Measurements from ENCODE around the gene KRTAP5-11. TPM values are rescaled to one million over a fixed set of nuclear protein-coding genes. Genes with fewer than 3 reads are reported as not detected.

KRTAP5-11 gene
- total and polyA plus RNA-seq, 5 donors from 2014 or later = not detected

DNA sequence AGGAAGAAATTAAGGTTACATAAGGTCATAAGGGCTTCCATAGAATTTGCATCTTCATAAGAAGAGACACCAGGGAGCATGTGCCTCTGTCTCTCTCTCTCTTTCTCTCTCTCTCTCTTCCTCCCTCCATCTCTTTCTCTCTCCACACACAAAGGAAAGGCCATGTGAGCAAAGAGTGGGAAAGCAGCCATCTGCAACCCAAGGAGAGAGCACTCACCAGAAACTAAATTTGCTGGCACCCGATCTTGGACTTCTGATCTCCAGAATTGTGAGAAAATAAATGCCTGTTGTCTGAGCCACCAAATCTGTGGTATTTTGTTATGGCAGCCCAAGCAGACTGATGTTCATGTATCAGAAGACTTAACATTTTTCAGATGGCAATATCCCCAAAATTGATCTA lies 23.7 kb downstream of the KRTAP5-11 start:
- H3K27ac Mint-ChIP-seq = no peak overlapping the region
- H3K27ac ChIP-seq (ENCODE audit: insufficient read depth, low read length, poor library complexity, severe bottlenecking) = no peak overlapping the region
- no peak overlapping the region for H3K4me3 ChIP-seq (ENCODE audit: low read depth, low read length)
- ATAC-seq (ENCODE audit: low read depth in 2 of 2) (no peak), DNase-seq (no peak)
- H3K27me3 ChIP-seq (ENCODE audit: control insufficient read depth, insufficient read depth, low read length) = peaks cover 15% of the 10 kb centered on the region
- H3K4me3 Mint-ChIP-seq = no peak overlapping the region
- H3K36me3 Mint-ChIP-seq = no peaks in the 10 kb centered on the region
- no peaks in the 10 kb centered on the region for H3K4me1 ChIP-seq (ENCODE audit: control insufficient read depth, insufficient read depth, low read length, poor library complexity, severe bottlenecking)
- H3K9me3 Mint-ChIP-seq = peaks cover 0 to 2% (median 0%) of the 10 kb centered on the region in 7 donors
- H3K4me1 Mint-ChIP-seq = peaks cover 0 to 3% (median 0%) of the 10 kb centered on the region in 4 donors
- H3K36me3 ChIP-seq (ENCODE audit: control insufficient read depth, insufficient read depth, low read length) = no peaks in the 10 kb centered on the region
- H3K27me3 Mint-ChIP-seq = peaks cover 29% of the 10 kb centered on the region
- no peaks in the 10 kb centered on the region for H3K9me3 ChIP-seq (ENCODE audit: control insufficient read depth in 2 of 2, low read length in 2 of 2)

DNA sequence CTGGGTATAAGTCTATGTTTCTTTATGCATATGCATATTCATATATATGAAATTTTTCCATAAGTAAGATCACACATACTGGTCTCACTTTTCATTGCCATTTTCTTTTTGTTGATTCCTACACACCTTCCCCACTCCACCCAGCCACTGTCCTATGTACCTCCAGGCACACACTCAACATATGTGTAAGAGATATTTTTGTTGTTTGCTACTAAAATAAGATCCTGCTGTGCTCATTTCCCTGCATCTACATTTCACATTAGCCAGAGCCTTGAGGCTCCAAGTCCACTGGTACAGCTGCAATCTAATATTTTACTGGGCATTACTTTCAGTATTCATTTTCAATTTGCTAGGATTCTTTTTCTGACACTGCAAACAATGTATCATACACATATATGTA lies 25.4 kb downstream of the KRTAP5-11 start:
- Mint-ChIP-seq H3K4me3 (no peak overlapping the region), H3K4me1 (no peaks in the 10 kb centered on the region), H3K27me3 (peaks cover 22% of the 10 kb centered on the region), H3K27ac (no peak overlapping the region), H3K36me3 (no peaks in the 10 kb centered on the region), H3K9me3 (peaks cover 0 to 2% (median 0%) of the 10 kb centered on the region in 7 donors)
- H3K36me3 ChIP-seq (ENCODE audit: control insufficient read depth, insufficient read depth, low read length) = no peaks in the 10 kb centered on the region
- DNase-seq (no peak), ATAC-seq (ENCODE audit: low read depth in 2 of 2) (no peak)
- peaks cover 6% of the 10 kb centered on the region for H3K27me3 ChIP-seq (ENCODE audit: control insufficient read depth, insufficient read depth, low read length)
- H3K4me3 ChIP-seq (ENCODE audit: low read depth, low read length) = no peak overlapping the region
- no peak overlapping the region for H3K27ac ChIP-seq (ENCODE audit: insufficient read depth, low read length, poor library complexity, severe bottlenecking)
- H3K4me1 ChIP-seq (ENCODE audit: control insufficient read depth, insufficient read depth, low read length, poor library complexity, severe bottlenecking) = no peaks in the 10 kb centered on the region
- H3K9me3 ChIP-seq (ENCODE audit: control insufficient read depth in 2 of 2, low read length in 2 of 2) = no peaks in the 10 kb centered on the region

DNA sequence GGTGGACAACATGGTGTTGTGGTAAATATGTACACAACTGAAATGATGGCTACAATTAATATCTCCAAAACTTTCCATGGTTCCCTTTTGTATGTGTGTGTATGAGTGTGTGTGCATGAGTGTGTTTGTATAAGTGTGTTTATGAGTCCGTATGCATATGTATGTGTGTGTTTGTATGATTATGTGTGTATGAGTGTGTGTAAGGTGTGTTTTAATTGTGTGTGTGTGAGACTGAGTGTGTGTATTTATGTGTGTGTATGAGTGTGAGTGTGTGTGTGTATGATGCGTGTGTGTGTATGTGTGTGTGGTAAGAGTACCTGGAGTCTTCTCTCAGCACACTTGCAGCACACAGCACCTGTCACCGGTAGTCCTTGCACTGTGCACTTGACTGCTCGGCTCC lies 26.7 kb downstream of the KRTAP5-11 start:
- Mint-ChIP-seq H3K27ac (peak overlapping the region in 1 of 3 donors; percentile 4), H3K4me1 (no peaks in the 10 kb centered on the region), H3K9me3 (peaks cover 0 to 2% (median 0%) of the 10 kb centered on the region in 7 donors), H3K27me3 (peaks cover 14% of the 10 kb centered on the region), H3K4me3 (no peak overlapping the region), H3K36me3 (no peaks in the 10 kb centered on the region)
- Histone ChIP-seq H3K4me1 (ENCODE audit: control insufficient read depth, insufficient read depth, low read length, poor library complexity, severe bottlenecking) (no peaks in the 10 kb centered on the region), H3K4me3 (ENCODE audit: low read depth, low read length) (no peak overlapping the region), H3K27me3 (ENCODE audit: control insufficient read depth, insufficient read depth, low read length) (peaks cover 2% of the 10 kb centered on the region), H3K27ac (ENCODE audit: insufficient read depth, low read length, poor library complexity, severe bottlenecking) (no peak overlapping the region), H3K9me3 (ENCODE audit: control insufficient read depth in 2 of 2, low read length in 2 of 2) (no peaks in the 10 kb centered on the region), H3K36me3 (ENCODE audit: control insufficient read depth, insufficient read depth, low read length) (no peaks in the 10 kb centered on the region)
- ATAC-seq (ENCODE audit: low read depth in 2 of 2) (no peak), DNase-seq (no peak)

DNA sequence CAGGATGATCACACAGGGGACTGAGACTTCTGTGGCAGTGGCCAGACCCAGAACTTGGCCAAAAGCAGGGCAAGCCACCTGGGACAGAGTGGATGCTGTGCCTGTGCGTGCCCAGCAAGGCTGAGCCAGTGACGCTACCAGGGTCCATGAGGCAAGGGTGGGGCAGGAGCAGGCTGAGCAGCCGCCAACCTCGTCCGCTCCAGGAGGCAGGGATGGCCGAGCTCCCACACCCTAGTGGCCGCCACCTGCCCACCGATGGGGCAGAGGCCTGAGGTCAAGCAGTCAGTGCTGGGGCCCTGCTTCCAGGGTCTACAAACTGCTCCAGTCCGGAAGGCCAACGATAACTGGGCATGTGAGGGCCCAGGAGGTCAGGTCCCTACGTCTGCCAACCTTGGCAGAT lies 27.2 kb downstream of the KRTAP5-11 start:
- Mint-ChIP-seq H3K36me3 (no peaks in the 10 kb centered on the region), H3K4me3 (no peak overlapping the region), H3K27me3 (peaks cover 10% of the 10 kb centered on the region), H3K9me3 (peaks cover 0 to 2% (median 0%) of the 10 kb centered on the region in 7 donors), H3K4me1 (no peaks in the 10 kb centered on the region), H3K27ac (no peak overlapping the region)
- DNase-seq (no peak), ATAC-seq (ENCODE audit: low read depth in 2 of 2) (no peak)
- H3K4me1 ChIP-seq (ENCODE audit: control insufficient read depth, insufficient read depth, low read length, poor library complexity, severe bottlenecking) = no peaks in the 10 kb centered on the region
- H3K27ac ChIP-seq (ENCODE audit: insufficient read depth, low read length, poor library complexity, severe bottlenecking) = no peak overlapping the region
- H3K36me3 ChIP-seq (ENCODE audit: control insufficient read depth, insufficient read depth, low read length) = no peaks in the 10 kb centered on the region
- no peak overlapping the region for H3K4me3 ChIP-seq (ENCODE audit: low read depth, low read length)
- no peaks in the 10 kb centered on the region for H3K9me3 ChIP-seq (ENCODE audit: control insufficient read depth in 2 of 2, low read length in 2 of 2)
- H3K27me3 ChIP-seq (ENCODE audit: control insufficient read depth, insufficient read depth, low read length) = peaks cover 2% of the 10 kb centered on the region

DNA sequence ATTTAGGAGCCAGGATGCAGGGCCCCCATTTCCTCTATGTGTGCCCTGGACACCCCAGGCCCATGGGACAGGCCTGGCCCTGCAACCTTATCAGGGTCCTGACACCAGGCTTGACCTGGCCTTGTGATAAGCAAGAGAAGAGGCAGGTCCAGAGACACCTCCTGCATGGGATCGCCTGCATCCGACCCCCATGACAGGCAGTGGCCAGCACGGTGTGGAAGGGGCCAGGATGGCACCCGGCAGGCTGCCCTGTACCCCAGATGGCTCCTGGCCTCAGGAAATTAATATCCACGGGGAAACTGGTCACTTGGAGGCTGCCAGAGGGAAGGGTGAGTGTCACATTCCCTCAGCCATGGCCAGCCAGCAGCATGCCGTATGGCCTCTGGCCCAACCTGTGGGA lies 27.7 kb downstream of the KRTAP5-11 start:
- Mint-ChIP-seq H3K27ac (no peak overlapping the region), H3K4me3 (no peak overlapping the region), H3K27me3 (peaks cover 10% of the 10 kb centered on the region), H3K9me3 (peaks cover 0 to 2% (median 0%) of the 10 kb centered on the region in 7 donors), H3K36me3 (no peaks in the 10 kb centered on the region), H3K4me1 (no peaks in the 10 kb centered on the region)
- Histone ChIP-seq H3K27ac (ENCODE audit: insufficient read depth, low read length, poor library complexity, severe bottlenecking) (no peak overlapping the region), H3K4me3 (ENCODE audit: low read depth, low read length) (no peak overlapping the region), H3K27me3 (ENCODE audit: control insufficient read depth, insufficient read depth, low read length) (peaks cover 2% of the 10 kb centered on the region), H3K4me1 (ENCODE audit: control insufficient read depth, insufficient read depth, low read length, poor library complexity, severe bottlenecking) (no peaks in the 10 kb centered on the region), H3K36me3 (ENCODE audit: control insufficient read depth, insufficient read depth, low read length) (no peaks in the 10 kb centered on the region), H3K9me3 (ENCODE audit: control insufficient read depth in 2 of 2, low read length in 2 of 2) (no peaks in the 10 kb centered on the region)
- ATAC-seq (ENCODE audit: low read depth in 2 of 2) (no peak), DNase-seq (no peak)

DNA sequence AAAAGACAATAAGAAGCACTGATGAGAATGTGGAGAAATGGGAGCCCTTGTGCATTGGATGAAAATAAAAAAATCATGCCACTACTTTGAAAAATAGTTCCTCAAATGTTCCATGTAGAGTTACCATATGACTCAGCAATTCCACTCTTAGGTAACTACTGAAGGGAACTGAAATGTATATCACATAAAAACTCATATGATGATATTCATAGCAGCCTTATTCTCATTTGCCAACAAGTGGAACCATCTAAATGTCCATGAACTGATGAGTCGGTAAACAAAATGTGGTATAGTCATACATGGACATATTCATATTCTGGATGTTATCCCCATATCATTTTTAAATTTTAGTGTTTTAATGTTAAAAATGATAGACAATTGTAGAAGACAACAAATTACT lies 31.0 kb downstream of the KRTAP5-11 start:
- Histone ChIP-seq H3K27ac (ENCODE audit: insufficient read depth, low read length, poor library complexity, severe bottlenecking) (no peak overlapping the region), H3K4me3 (ENCODE audit: low read depth, low read length) (no peak overlapping the region), H3K27me3 (ENCODE audit: control insufficient read depth, insufficient read depth, low read length) (no peaks in the 10 kb centered on the region), H3K4me1 (ENCODE audit: control insufficient read depth, insufficient read depth, low read length, poor library complexity, severe bottlenecking) (no peaks in the 10 kb centered on the region), H3K9me3 (ENCODE audit: control insufficient read depth in 2 of 2, low read length in 2 of 2) (no peaks in the 10 kb centered on the region), H3K36me3 (ENCODE audit: control insufficient read depth, insufficient read depth, low read length) (no peaks in the 10 kb centered on the region)
- DNase-seq (no peak), ATAC-seq (ENCODE audit: low read depth in 2 of 2) (no peak)
- Mint-ChIP-seq H3K27me3 (peaks cover 4% of the 10 kb centered on the region), H3K36me3 (no peaks in the 10 kb centered on the region), H3K9me3 (peaks cover 0 to 2% (median 0%) of the 10 kb centered on the region in 7 donors), H3K4me1 (no peaks in the 10 kb centered on the region), H3K4me3 (no peak overlapping the region), H3K27ac (no peak overlapping the region)

DNA sequence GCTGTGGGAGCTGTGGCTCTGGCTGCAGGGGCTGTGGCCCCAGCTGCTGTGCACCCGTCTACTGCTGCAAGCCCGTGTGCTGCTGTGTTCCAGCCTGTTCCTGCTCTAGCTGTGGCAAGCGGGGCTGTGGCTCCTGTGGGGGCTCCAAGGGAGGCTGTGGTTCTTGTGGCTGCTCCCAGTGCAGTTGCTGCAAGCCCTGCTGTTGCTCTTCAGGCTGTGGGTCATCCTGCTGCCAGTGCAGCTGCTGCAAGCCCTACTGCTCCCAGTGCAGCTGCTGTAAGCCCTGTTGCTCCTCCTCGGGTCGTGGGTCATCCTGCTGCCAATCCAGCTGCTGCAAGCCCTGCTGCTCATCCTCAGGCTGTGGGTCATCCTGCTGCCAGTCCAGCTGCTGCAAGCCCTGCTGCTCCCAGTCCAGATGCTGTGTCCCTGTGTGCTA lies 33.9 kb downstream of the KRTAP5-11 start:
- H3K27ac Mint-ChIP-seq = no peak overlapping the region

DNA sequence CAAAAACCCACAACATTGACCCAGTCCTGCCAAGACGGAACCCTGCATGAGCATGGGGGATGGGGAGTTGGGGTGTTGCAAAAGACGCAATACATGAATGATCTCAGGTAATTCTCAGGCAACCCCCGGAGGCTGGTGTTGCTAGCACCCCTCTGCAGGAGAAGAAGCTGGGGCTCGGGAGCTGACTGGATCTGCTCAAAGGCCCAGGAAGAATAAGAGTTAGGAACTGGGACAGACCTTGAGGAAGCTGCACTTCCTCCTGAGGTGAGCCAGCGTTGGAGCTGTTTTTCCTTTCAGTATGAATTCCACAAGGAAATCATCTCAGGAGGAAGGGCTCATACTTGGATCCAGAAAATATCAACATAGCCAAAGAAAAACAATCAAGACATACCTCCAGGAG lies 34.6 kb downstream of the KRTAP5-11 start, which contains the start of gene KRTAP5-9:
Gene KRTAP5-9 (plus strand): TSS at position 301 of the 400 bp plus-strand sequence. CDS start 238 bp downstream, outside the sequence.
- Mint-ChIP-seq H3K27ac (no peak within 1 kb of the TSS), H3K36me3 (no peaks in the 10 kb centered on the region), H3K9me3 (peaks cover 0 to 5% (median 0%) of the 10 kb centered on the region in 7 donors), H3K4me3 (no peak within 1 kb of the TSS), H3K27me3 (peaks cover 13% of the 10 kb centered on the region), H3K4me1 (no peaks in the 10 kb centered on the region)
- Histone ChIP-seq H3K4me1 (ENCODE audit: control insufficient read depth, insufficient read depth, low read length, poor library complexity, severe bottlenecking) (no peaks in the 10 kb centered on the region), H3K9me3 (ENCODE audit: control insufficient read depth in 2 of 2, low read length in 2 of 2) (no peaks in the 10 kb centered on the region), H3K36me3 (ENCODE audit: control insufficient read depth, insufficient read depth, low read length) (no peaks in the 10 kb centered on the region), H3K27me3 (ENCODE audit: control insufficient read depth, insufficient read depth, low read length) (no peaks in the 10 kb centered on the region), H3K4me3 (ENCODE audit: low read depth, low read length) (no peak within 1 kb of the TSS), H3K27ac (ENCODE audit: insufficient read depth, low read length, poor library complexity, severe bottlenecking) (no peak within 1 kb of the TSS)
- DNase-seq = no peak
- no peak for ATAC-seq (ENCODE audit: low read depth in 2 of 2)

More for the DNA sequence above, 33.9 kb downstream of the KRTAP5-11 start:
- Histone ChIP-seq H3K9me3 (ENCODE audit: control insufficient read depth in 2 of 2, low read length in 2 of 2) (no peaks in the 10 kb centered on the region), H3K4me3 (ENCODE audit: low read depth, low read length) (no peak overlapping the region), H3K27me3 (ENCODE audit: control insufficient read depth, insufficient read depth, low read length) (no peaks in the 10 kb centered on the region), H3K36me3 (ENCODE audit: control insufficient read depth, insufficient read depth, low read length) (no peaks in the 10 kb centered on the region), H3K27ac (ENCODE audit: insufficient read depth, low read length, poor library complexity, severe bottlenecking) (no peak overlapping the region), H3K4me1 (ENCODE audit: control insufficient read depth, insufficient read depth, low read length, poor library complexity, severe bottlenecking) (no peaks in the 10 kb centered on the region)
- no peaks in the 10 kb centered on the region for H3K36me3 Mint-ChIP-seq
- DNase-seq = no peak
- peaks cover 12% of the 10 kb centered on the region for H3K27me3 Mint-ChIP-seq
- H3K9me3 Mint-ChIP-seq = peaks cover 0 to 3% (median 0%) of the 10 kb centered on the region in 7 donors
- H3K4me1 Mint-ChIP-seq = no peaks in the 10 kb centered on the region
- ATAC-seq (ENCODE audit: low read depth in 2 of 2) = no peak
- H3K4me3 Mint-ChIP-seq = no peak overlapping the region

Measured in CD4-positive, CD25-positive, alpha-beta regulatory T cell (primary cell).